Mesendoderm (in vitro differentiated cells): Measurements from ENCODE around the gene CREB5.

ENCODE experiments used
- DNase-seq: peaks from one replicate; pipeline ENCODE4 v3.0.0; 2013
- H2AK5ac ChIP-seq: 2 replicates; pipeline ENCODE4 v1.6.1; 2013; ENCODE audit warnings: low read length, inconsistent platforms
- H2BK120ac ChIP-seq: 2 replicates; pipeline ENCODE4 v1.6.1; 2013; ENCODE audit warnings: low read depth, mild to moderate bottlenecking, low read length, moderate library complexity, mixed read lengths
- H2BK15ac ChIP-seq: replicated peaks from 2 replicates; pipeline ENCODE4 v1.6.1; 2013; ENCODE audit warnings: low read depth, mild to moderate bottlenecking, moderate library complexity
- H2BK5ac ChIP-seq: 2 replicates; pipeline ENCODE4 v1.6.1; 2013; ENCODE audit warnings: low read length, inconsistent platforms
- H3K18ac ChIP-seq: 2 replicates; pipeline ENCODE4 v1.6.1; 2013; ENCODE audit warnings: mild to moderate bottlenecking, low read length, mixed read lengths
- H3K23ac ChIP-seq: one replicate; pipeline ENCODE4 v1.6.1; 2013; ENCODE audit warnings: low read length
- H3K27ac ChIP-seq: 2 replicates; pipeline ENCODE4 v1.5.1; 2013; ENCODE audit warnings: low read depth, mild to moderate bottlenecking, inconsistent platforms, low read length, moderate library complexity
- H3K27me3 ChIP-seq: 2 replicates; pipeline ENCODE4 v1.6.1; 2013; ENCODE audit warnings: low read length, control low read depth, mild to moderate bottlenecking, inconsistent platforms; ENCODE audit not compliant: insufficient read depth, poor library complexity
- H3K36me3 ChIP-seq: 2 replicates; pipeline ENCODE4 v1.6.1; 2013; ENCODE audit warnings: low read length, inconsistent platforms; ENCODE audit not compliant: control insufficient read depth, insufficient read depth
- H3K4ac ChIP-seq: one replicate; pipeline ENCODE4 v1.6.1; 2013; ENCODE audit warnings: low read depth, mild to moderate bottlenecking, low read length, moderate library complexity
- H3K4me1 ChIP-seq: 2 replicates; pipeline ENCODE4 v1.6.1; 2013; ENCODE audit warnings: low read depth, low read length, inconsistent platforms; ENCODE audit not compliant: control insufficient read depth
- H3K4me2 ChIP-seq: 2 replicates; pipeline ENCODE4 v1.6.1; 2013; ENCODE audit warnings: low read length
- H3K4me3 ChIP-seq: 2 replicates; pipeline ENCODE4 v1.5.1; 2013; ENCODE audit warnings: mild to moderate bottlenecking, low read length
- H3K56ac ChIP-seq: one replicate; pipeline ENCODE4 v1.6.1; 2013; ENCODE audit warnings: low read length
- H3K79me1 ChIP-seq: 2 replicates; pipeline ENCODE4 v1.6.1; 2013; ENCODE audit warnings: low read length, inconsistent platforms
- H3K79me2 ChIP-seq: 2 replicates; pipeline ENCODE4 v1.6.1; 2013; ENCODE audit warnings: mild to moderate bottlenecking, low read length; ENCODE audit not compliant: control insufficient read depth, insufficient read depth
- H3K9ac ChIP-seq: 2 replicates; pipeline ENCODE4 v1.6.1; 2013; ENCODE audit warnings: low read length, inconsistent platforms
- H4K5ac ChIP-seq: one replicate; pipeline ENCODE4 v1.6.1; 2013; ENCODE audit warnings: low read length
- H4K8ac ChIP-seq: one replicate; pipeline ENCODE4 v1.6.1; 2013; ENCODE audit warnings: low read depth, mild to moderate bottlenecking, control low read depth, low read length, moderate library complexity
- WGBS: extraction: QIAGEN DNeasy Blood & Tissue Kit; methylation state at CpG from one replicate; pipeline ENCODE4 v1.1.7; 2013; ENCODE audit warnings: low lambda C conversion rate, missing lambda C conversion rate; ENCODE audit not compliant: insufficient coverage; ENCODE audit errors: extremely low coverage; 5-methylcytosine and 5-hydroxymethylcytosine counted together

Gene CREB5

GRCh38 chr7:28456044-28456443 is 43.7 kb downstream of the CREB5 start:
- Histone ChIP-seq H3K79me2 (no peaks in the 10 kb centered on the region), H3K56ac (no peak overlapping the region), H3K79me1 (no peaks in the 10 kb centered on the region), H2BK120ac (no peak overlapping the region), H3K4me3 (no peak overlapping the region), H4K5ac (no peak overlapping the region), H2BK5ac (no peak overlapping the region), H3K4me1 (peaks cover 2% of the 10 kb centered on the region), H2AK5ac (no peak overlapping the region), H3K18ac (no peak overlapping the region), H2BK15ac (no peak overlapping the region), H3K23ac (no peak overlapping the region), H3K36me3 (no peaks in the 10 kb centered on the region), H3K9ac (no peak overlapping the region), H3K27me3 (no peaks in the 10 kb centered on the region), H3K27ac (no peak overlapping the region), H3K4ac (no peak overlapping the region), H4K8ac (no peak overlapping the region), H3K4me2 (no peak overlapping the region)
- no CpG with 5 or more reads among the region's 1 CpG for WGBS
- no peak for DNase-seq

GRCh38 chr7:28458732-28459131 is 46.4 kb downstream of the CREB5 start:
- Histone ChIP-seq H3K4me3 (no peak overlapping the region), H3K27me3 (no peaks in the 10 kb centered on the region), H3K79me1 (no peaks in the 10 kb centered on the region), H3K56ac (no peak overlapping the region), H3K79me2 (no peaks in the 10 kb centered on the region), H3K27ac (no peak overlapping the region), H2AK5ac (no peak overlapping the region), H3K4me1 (peaks cover 2% of the 10 kb centered on the region), H3K23ac (peak overlapping the region; percentile 67), H2BK120ac (no peak overlapping the region), H3K36me3 (no peaks in the 10 kb centered on the region), H3K18ac (no peak overlapping the region), H3K4ac (no peak overlapping the region), H3K4me2 (no peak overlapping the region), H2BK15ac (no peak overlapping the region), H3K9ac (no peak overlapping the region), H4K8ac (no peak overlapping the region), H2BK5ac (no peak overlapping the region), H4K5ac (no peak overlapping the region)
- DNase-seq: peak; percentile 80
- whole genome bisulfite sequencing: no CpG with 5 or more reads among the region's 8 CpGs

- no CpG with 5 or more reads among the region's 4 CpGs for WGBS
- H2BK120ac ChIP-seq: no peak overlapping the region
- H3K27ac ChIP-seq: no peak overlapping the region
- H4K5ac ChIP-seq: no peak overlapping the region
- no peak overlapping the region for H3K18ac ChIP-seq
- peaks cover 2% of the 10 kb centered on the region for H3K4me1 ChIP-seq
- no peaks in the 10 kb centered on the region for H3K36me3 ChIP-seq
- H3K9ac ChIP-seq: no peak overlapping the region
- H2BK15ac ChIP-seq: no peak overlapping the region
- no peaks in the 10 kb centered on the region for H3K79me1 ChIP-seq
- H3K56ac ChIP-seq: no peak overlapping the region
- H3K4me2 ChIP-seq: no peak overlapping the region
- DNase-seq: no peak
- no peak overlapping the region for H2BK5ac ChIP-seq
- H3K4me3 ChIP-seq: no peak overlapping the region
- H2AK5ac ChIP-seq: peak overlapping the region; percentile 31
- peak overlapping the region; percentile 67 for H3K23ac ChIP-seq
- H3K27me3 ChIP-seq: no peaks in the 10 kb centered on the region
- H3K79me2 ChIP-seq: no peaks in the 10 kb centered on the region
- H3K4ac ChIP-seq: no peak overlapping the region
- H4K8ac ChIP-seq: no peak overlapping the region
Observed at GRCh38 chr7:28459306-28459705, 47.0 kb downstream of the CREB5 start.

GRCh38 chr7:28465697-28466096 is 53.4 kb downstream of the CREB5 start:
- Histone ChIP-seq H3K23ac (no peak overlapping the region), H3K36me3 (no peaks in the 10 kb centered on the region), H3K18ac (no peak overlapping the region)

GRCh38 chr7:28466341-28466740 is 54.0 kb downstream of the CREB5 start:
- H3K4me3 ChIP-seq: no peak overlapping the region
- no CpG with 5 or more reads among the region's 8 CpGs for WGBS

More at GRCh38 chr7:28465697-28466096, 53.4 kb downstream of the CREB5 start:
- whole genome bisulfite sequencing: no CpG with 5 or more reads among the region's 2 CpGs
- Histone ChIP-seq H3K4me3 (no peak overlapping the region), H3K9ac (no peak overlapping the region), H3K27ac (no peak overlapping the region), H4K5ac (no peak overlapping the region), H2BK120ac (no peak overlapping the region), H3K4me1 (no peaks in the 10 kb centered on the region), H2BK5ac (no peak overlapping the region), H3K4me2 (no peak overlapping the region), H4K8ac (no peak overlapping the region), H3K79me2 (no peaks in the 10 kb centered on the region), H3K79me1 (no peaks in the 10 kb centered on the region), H3K4ac (no peak overlapping the region), H3K27me3 (no peaks in the 10 kb centered on the region), H3K56ac (no peak overlapping the region), H2BK15ac (no peak overlapping the region), H2AK5ac (no peak overlapping the region)
- no peak for DNase-seq

GRCh38 chr7:28466885-28467284 is 54.6 kb downstream of the CREB5 start:
- no peak overlapping the region for H3K23ac ChIP-seq
- no peak for DNase-seq
- H3K18ac ChIP-seq: no peak overlapping the region
- no peak overlapping the region for H2BK5ac ChIP-seq
- H2BK15ac ChIP-seq: no peak overlapping the region
- no peak overlapping the region for H3K4me2 ChIP-seq
- no peaks in the 10 kb centered on the region for H3K36me3 ChIP-seq
- H3K9ac ChIP-seq: no peak overlapping the region
- H2BK120ac ChIP-seq: no peak overlapping the region
- no peak overlapping the region for H4K8ac ChIP-seq
- H4K5ac ChIP-seq: no peak overlapping the region
- no peak overlapping the region for H3K4me3 ChIP-seq
- no peak overlapping the region for H3K56ac ChIP-seq
- no peak overlapping the region for H3K4ac ChIP-seq
- H2AK5ac ChIP-seq: no peak overlapping the region
- H3K27me3 ChIP-seq: no peaks in the 10 kb centered on the region
- H3K4me1 ChIP-seq: no peaks in the 10 kb centered on the region
- no peaks in the 10 kb centered on the region for H3K79me2 ChIP-seq
- no peak overlapping the region for H3K27ac ChIP-seq
- WGBS: no CpG with 5 or more reads among the region's 1 CpG
- H3K79me1 ChIP-seq: no peaks in the 10 kb centered on the region

More at GRCh38 chr7:28466341-28466740, 54.0 kb downstream of the CREB5 start:
- Histone ChIP-seq H2BK15ac (no peak overlapping the region), H3K27me3 (no peaks in the 10 kb centered on the region), H3K27ac (no peak overlapping the region), H3K4ac (no peak overlapping the region), H4K5ac (no peak overlapping the region), H3K4me1 (no peaks in the 10 kb centered on the region), H3K9ac (no peak overlapping the region), H3K56ac (no peak overlapping the region), H2AK5ac (no peak overlapping the region), H3K36me3 (no peaks in the 10 kb centered on the region), H4K8ac (no peak overlapping the region), H3K79me2 (no peaks in the 10 kb centered on the region), H2BK5ac (no peak overlapping the region), H3K18ac (no peak overlapping the region), H2BK120ac (no peak overlapping the region), H3K23ac (no peak overlapping the region), H3K4me2 (no peak overlapping the region), H3K79me1 (no peaks in the 10 kb centered on the region)
- no peak for DNase-seq
